ENCODE measurements around the gene CFAP97.
"Not testable (repeated sequence)": the region's sequence is repeated elsewhere in the genome, so short reads cannot be mapped to it uniquely, and the experiment has no call there.

CFAP97 gene

DNA sequence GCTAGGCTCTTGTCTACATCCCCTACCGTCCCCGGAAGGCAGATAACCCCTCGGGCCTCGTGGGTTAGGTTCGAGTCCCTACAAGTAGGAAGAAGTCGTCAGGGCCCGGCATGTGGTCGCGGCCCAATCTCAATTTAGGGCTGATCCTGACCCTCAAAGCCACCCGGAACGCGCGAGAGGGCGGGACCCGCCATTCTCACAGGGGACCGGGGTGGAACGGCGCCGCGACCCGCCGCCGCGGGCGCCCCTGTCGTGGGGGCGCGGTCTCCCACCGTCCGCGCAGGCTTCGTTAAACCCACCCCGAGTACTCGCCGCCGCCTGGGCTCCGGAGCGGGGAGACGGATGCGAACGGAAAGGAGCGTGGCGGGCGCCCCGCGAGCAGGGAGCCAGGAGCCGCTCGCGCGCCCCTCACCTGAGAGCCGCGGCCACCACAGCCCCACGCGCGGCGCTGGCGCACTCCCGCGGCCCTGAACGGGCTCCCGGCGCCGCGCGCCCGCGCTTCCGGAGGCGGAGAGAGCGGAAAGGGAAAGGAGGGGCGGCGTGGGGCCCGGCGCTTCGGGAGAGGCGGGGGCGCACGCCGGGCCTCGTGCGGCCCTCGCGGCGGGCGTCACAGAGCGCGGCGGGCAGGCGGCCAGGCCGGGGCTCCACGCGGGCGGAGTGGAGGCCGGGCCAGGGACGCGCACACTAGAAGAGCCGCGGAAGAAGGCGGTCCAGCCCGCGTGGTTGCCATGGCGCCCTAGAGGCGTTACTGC is at the start of gene CFAP97:
TSS of gene CFAP97 (minus strand) at position 515 of the 752 bp plus-strand sequence. CDS start 12,804 bp downstream, outside the sequence.
- DNase-seq (ENCODE audit: low read depth in 2 of 2): peak; percentile 61 to 66

DNA sequence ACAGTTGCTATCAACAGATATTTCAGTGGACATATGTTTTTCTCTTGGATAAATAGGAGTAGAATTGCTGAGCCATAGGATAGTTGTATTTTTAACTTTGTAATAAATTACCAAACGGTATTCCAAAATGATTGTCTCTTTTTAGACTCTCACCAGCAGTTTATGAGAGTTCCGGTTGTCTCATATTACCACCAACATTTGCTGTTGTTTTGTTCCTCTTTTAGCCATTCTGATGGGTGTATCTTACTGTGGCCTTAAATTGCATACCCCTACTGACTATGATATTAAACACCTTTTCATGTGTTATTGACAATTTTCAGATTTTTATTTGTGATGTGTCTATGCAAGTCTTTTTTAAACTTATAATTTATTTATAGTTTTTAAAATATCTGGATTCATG is 45.3 kb upstream of the CFAP97 start:
- no peak for DNase-seq (ENCODE audit: low read depth in 2 of 2)

GRCh38 chr4:185248393-185249039 is 44.7 kb upstream of the CFAP97 start:
- DNase-seq (ENCODE audit: low read depth in 2 of 2): no peak

GRCh38 chr4:185247151-185247550 is 43.4 kb upstream of the CFAP97 start:
- no peak for DNase-seq (ENCODE audit: low read depth in 2 of 2)

GRCh38 chr4:185246453-185246852 is 42.7 kb upstream of the CFAP97 start:
- DNase-seq (ENCODE audit: low read depth in 2 of 2): no peak

DNA sequence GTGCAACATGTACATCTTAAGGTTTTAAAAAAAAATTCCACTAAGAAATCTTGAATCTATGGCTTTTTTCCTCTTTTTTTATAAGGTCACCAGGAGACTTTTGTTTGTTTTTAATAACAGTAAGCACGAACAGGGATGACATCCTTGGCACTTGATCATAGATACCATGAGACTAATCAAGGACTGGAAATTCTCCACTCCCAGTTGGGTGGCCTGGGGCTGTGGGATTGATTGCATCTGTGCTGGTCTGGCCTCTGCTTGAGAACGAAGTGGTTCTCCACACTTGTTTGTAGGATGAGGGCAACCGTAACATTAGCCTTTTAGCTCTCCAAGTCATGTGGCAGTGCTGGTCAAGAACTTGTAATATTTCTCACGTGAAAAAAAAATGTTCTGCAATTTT is 41.0 kb upstream of the CFAP97 start:
- no peak for DNase-seq (ENCODE audit: low read depth in 2 of 2)

- no peak for DNase-seq (ENCODE audit: low read depth in 2 of 2)
Measured at GRCh38 chr4:185243879-185244278, 40.1 kb upstream of the CFAP97 start.

DNA sequence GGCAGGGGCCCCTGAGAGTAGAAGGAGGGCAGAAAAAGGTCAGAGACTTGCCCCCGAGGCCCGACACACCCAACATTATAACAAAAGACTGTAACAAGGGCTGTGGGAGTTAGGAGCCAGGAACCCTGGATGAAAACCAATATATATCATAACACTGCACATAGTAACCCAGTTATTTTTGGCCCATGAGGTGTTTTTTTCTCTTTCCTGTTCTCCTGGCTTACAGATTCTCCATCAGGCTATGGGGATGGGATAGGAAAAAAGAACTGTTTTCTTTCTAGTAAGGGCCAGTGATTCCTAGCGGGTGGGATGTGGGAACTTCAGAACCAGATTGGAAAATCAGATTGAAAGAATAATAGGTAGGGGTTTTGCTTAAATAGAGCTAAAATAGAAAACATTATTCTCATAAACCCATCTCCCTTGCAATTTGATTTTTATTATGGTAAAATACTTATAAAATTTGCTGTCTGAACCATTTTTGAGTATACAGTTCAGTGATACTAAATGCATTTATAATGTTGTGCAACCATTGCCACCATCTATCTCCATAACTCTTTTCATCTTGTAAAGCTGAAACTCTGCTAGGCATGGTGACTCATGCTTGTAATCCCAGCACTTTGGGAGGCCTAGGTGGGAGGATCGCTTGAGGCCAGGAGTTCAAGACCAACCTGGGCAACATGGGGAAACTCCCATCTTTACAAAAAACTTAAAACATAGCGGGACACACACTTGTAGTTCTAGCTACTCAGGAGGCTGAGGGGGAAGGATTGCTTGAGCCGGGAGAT is 39.1 kb upstream of the CFAP97 start:
- no peak for DNase-seq (ENCODE audit: low read depth in 2 of 2)

- DNase-seq (ENCODE audit: low read depth in 2 of 2): not testable (repeated sequence)
Measured at GRCh38 chr4:185240486-185240885, 36.7 kb upstream of the CFAP97 start.

DNA sequence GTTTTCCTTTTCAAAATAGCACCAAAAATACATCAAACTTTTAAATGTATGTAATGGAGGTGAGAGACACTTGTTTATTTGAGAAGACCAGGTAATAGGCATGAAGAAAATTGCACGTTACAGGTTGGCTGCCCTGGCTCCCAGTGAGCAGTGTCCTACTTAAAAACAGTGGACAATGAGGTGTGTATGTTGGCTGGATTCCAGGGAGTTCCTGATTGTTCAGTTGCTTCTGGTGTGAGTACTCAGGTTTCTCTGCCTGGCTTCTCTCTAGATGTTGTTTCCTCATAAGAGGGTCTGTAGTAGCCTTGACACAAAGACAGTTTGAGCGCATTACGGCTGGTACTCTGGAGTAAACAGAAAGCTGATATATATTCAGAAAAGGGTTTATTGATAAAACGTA is 35.0 kb upstream of the CFAP97 start:
- no peak for DNase-seq (ENCODE audit: low read depth in 2 of 2)

- DNase-seq (ENCODE audit: low read depth in 2 of 2): peak in 1 of 2 experiments; percentile 18
Measured at GRCh38 chr4:185238215-185238681, 34.4 kb upstream of the CFAP97 start.

DNA sequence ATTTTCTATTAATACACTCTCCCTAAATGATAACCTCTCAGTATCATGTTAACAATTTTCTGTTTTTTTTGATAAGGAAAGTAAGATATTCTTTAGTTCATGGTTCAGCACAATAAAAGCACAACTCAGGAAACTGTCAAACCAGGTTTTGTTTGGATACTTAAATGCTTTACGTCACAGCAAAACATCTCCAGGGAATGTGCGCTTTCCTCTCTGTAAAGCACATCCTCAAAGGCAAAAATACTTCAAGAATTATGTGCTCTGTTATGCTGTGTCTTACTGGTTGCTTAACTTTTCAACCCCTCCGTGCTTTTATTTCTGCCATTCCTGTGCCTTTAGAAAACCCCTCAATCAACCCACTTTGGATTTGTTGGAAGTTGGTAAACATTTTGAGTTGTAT is 33.4 kb upstream of the CFAP97 start:
- no peak for DNase-seq (ENCODE audit: low read depth in 2 of 2)

- no peak for DNase-seq (ENCODE audit: low read depth in 2 of 2)
Measured at GRCh38 chr4:185235843-185236503, 32.2 kb upstream of the CFAP97 start.

- DNase-seq (ENCODE audit: low read depth in 2 of 2): no peak
Measured at GRCh38 chr4:185235119-185235842, 31.5 kb upstream of the CFAP97 start.

DNA sequence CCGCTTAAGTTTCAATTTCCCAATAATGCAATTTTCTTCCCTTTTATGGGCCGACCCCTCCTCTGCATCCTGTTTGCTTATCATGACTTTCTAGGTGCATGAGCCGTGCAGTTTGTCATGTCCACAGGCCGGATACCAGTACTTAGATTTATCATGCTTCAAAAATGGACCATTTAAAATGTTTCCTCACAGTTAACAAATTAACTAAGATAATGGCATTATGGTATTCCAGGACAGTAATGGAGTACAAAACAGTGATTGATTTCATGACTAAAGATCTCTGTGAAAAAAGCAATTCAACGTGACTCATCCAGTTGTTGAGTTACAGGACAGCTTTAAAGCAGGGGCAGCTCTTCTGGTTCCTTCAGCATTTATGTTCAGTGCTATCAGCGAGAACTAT is 28.6 kb upstream of the CFAP97 start:
- no peak for DNase-seq (ENCODE audit: low read depth in 2 of 2)

GRCh38 chr4:185229021-185229818 is 25.4 kb upstream of the CFAP97 start:
- no peak for DNase-seq (ENCODE audit: low read depth in 2 of 2)

- DNase-seq (ENCODE audit: low read depth in 2 of 2): no peak
Measured at GRCh38 chr4:185227713-185228278, 24.0 kb upstream of the CFAP97 start.

- DNase-seq (ENCODE audit: low read depth in 2 of 2): no peak
Measured at GRCh38 chr4:185227131-185227551, 23.3 kb upstream of the CFAP97 start.

DNA sequence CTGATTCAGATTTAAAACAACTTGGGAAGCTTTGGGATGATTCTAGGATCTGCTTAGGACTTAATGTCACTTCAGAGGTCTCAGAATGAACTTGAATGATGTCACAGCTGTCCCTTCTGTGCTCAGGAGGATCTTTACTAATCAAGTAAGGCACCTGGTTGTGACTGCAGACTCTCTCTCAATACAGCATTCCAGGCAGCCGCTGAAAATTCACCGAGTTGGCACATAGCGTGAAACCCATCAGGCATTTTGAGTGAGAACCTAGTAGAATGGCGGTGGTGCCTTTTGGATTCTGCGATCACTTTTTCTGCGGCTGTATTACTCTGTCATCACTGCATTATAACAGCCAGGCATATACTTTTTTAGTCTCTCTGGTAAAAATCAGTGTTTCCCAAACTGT is 22.1 kb upstream of the CFAP97 start:
- DNase-seq (ENCODE audit: low read depth in 2 of 2): no peak

- no peak for DNase-seq (ENCODE audit: low read depth in 2 of 2)
Measured at GRCh38 chr4:185224597-185224996, 20.8 kb upstream of the CFAP97 start.
